ENCODE data around the gene DDX27. TPM values are rescaled to one million over a fixed set of nuclear protein-coding genes. Genes with fewer than 3 reads are reported as not detected.
"Not testable (repeated sequence)": the region's sequence is repeated elsewhere in the genome, so short reads cannot be mapped to it uniquely, and the experiment has no call there.

The DDX27 gene
- total RNA-seq, 2 experiments from 2014 or later, result 38.3 to 38.6 TPM

DNA sequence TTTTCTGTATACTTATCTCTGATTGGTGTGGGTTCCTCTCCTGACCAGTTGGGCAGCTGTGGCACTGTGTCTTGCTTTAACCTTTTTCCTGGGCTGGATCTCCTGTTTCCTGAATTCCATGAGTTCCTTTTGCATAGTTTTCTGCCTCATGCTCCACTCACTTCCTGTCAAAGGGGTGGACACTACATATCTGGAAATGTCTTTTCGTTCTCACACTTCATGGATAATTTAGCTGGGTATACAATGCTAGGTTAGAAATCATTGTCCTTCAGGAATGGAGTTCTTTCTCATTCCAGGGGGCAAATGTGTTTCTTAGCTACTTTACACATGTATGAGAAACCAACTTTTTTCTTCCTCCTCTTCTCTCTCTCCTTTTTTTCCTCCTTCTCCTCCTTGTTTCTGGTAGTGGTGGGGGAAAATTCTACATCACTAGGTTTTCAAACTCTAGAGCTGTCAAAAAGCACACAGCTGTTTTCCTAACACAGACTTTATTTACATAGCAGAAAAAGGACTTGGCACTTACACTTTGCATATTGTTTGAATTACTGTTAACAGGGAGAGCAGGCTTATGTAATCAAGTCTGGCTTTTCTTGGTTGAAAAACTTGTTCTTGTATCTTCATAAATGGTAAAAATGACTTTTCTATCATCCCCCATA lies 9.0 kb upstream of the DDX27 start:
- ChIA-PET POLR2A (no interaction called here), CTCF (interaction anchor here (0.7 kb wide), 1 partner anchor 77 kb away, joined by 4 read pairs; no protein-coding TSS in a partner anchor)
- DNase-seq (no peak), ATAC-seq (no peak)
- H3K4me3 Mint-ChIP-seq, result no peak overlapping the region
- no peaks in the 10 kb centered on the region for H3K27me3 Mint-ChIP-seq (ENCODE audit: low read depth)
- H3K9me3 Mint-ChIP-seq (ENCODE audit: insufficient read depth), result peaks cover 8% of the 10 kb centered on the region
- H3K27ac Mint-ChIP-seq, result no peak overlapping the region
- H3K36me3 Mint-ChIP-seq (ENCODE audit: low read depth), result peaks cover 2% of the 10 kb centered on the region
- H3K4me1 Mint-ChIP-seq (ENCODE audit: low read depth), result no peaks in the 10 kb centered on the region

DNA sequence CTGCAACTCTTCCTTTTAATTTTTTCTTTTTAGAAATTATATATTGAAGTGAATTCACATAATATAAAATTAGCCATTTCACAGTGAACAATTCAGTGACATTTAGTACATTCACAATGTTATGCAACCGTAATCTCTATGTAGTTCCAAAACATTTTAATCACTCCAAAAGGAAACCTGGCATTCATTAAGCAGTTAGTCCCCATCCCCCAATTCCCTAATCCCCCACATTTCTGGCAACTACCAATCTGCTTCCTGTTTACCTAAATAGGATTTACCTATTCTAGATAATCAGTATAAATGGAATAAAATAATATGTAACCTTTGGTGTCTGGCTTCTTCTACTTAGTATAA lies 8.5 kb upstream of the DDX27 start:
- no peak for ATAC-seq
- Mint-ChIP-seq H3K36me3 (ENCODE audit: low read depth) (peaks cover 2% of the 10 kb centered on the region), H3K4me1 (ENCODE audit: low read depth) (no peaks in the 10 kb centered on the region), H3K27ac (no peak overlapping the region), H3K27me3 (ENCODE audit: low read depth) (no peaks in the 10 kb centered on the region), H3K9me3 (ENCODE audit: insufficient read depth) (peaks cover 8% of the 10 kb centered on the region), H3K4me3 (no peak overlapping the region)
- no peak for DNase-seq
- ChIA-PET CTCF (interaction anchor here (0.7 kb wide), 1 partner anchor 78 kb away, joined by 4 read pairs; no protein-coding TSS in a partner anchor), POLR2A (no interaction called here)

DNA sequence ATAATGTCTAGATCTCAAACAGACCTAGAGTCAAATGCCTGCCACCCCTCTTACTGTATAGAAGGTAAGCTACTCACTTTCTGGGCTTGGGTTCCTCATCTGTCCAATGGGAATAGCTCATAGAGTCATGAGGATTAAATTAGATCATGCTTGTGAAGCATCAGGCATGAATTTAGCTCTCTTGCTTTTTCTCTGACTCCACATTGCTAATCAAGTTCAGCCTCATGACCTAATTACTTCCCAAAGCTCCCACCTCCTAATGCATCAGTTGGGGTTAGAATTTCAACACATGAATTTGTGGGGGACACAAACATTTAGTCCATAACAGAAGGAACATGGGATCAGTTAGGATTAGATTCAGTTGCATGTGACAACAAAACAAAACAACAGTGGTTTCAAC lies 4.6 kb upstream of the DDX27 start:
- no peak for DNase-seq
- Mint-ChIP-seq H3K9me3 (ENCODE audit: insufficient read depth) (peaks cover 8% of the 10 kb centered on the region), H3K27me3 (ENCODE audit: low read depth) (no peaks in the 10 kb centered on the region), H3K4me3 (no peak overlapping the region), H3K36me3 (ENCODE audit: low read depth) (peaks cover 2% of the 10 kb centered on the region), H3K4me1 (ENCODE audit: low read depth) (peaks cover 12% of the 10 kb centered on the region), H3K27ac (no peak overlapping the region)
- ATAC-seq, result no peak
- CTCF ChIA-PET, result interaction anchor here (0.8 to 6.0 kb wide), 3 partner anchors 35 to 108 kb away, joined by 3 to 185 read pairs (median 58); no protein-coding TSS in a partner anchor
- POLR2A ChIA-PET, result no interaction called here

DNA sequence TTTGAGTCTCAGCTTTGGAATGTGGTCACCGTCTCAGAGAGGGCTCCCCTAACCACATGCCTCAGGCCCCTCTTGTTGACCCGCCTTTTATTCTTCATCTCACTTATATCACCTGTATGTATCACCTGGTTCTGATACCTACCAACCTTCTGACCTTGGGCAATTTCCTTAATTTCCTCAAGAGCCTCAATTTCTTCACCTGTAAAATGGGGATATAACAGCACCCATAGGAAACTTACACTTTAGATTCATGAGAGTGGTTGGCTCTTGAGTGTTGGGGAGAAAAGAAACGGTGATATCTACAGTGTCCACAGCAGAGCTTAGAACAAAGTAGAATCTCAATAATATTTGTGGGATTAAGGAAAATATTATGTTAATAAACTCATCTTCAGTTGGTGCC lies 4.0 kb upstream of the DDX27 start:
- Mint-ChIP-seq H3K4me3 (no peak overlapping the region), H3K9me3 (ENCODE audit: insufficient read depth) (peaks cover 6% of the 10 kb centered on the region), H3K36me3 (ENCODE audit: low read depth) (peaks cover 2% of the 10 kb centered on the region), H3K27ac (no peak overlapping the region), H3K27me3 (ENCODE audit: low read depth) (no peaks in the 10 kb centered on the region), H3K4me1 (ENCODE audit: low read depth) (peaks cover 17% of the 10 kb centered on the region)
- ATAC-seq (no peak), DNase-seq (no peak)
- ChIA-PET CTCF (interaction anchor here (2.5 to 6.0 kb wide), 4 partner anchors 30 to 86 kb away, joined by 20 to 185 read pairs (median 42); no protein-coding TSS in a partner anchor), POLR2A (no interaction called here)

DNA sequence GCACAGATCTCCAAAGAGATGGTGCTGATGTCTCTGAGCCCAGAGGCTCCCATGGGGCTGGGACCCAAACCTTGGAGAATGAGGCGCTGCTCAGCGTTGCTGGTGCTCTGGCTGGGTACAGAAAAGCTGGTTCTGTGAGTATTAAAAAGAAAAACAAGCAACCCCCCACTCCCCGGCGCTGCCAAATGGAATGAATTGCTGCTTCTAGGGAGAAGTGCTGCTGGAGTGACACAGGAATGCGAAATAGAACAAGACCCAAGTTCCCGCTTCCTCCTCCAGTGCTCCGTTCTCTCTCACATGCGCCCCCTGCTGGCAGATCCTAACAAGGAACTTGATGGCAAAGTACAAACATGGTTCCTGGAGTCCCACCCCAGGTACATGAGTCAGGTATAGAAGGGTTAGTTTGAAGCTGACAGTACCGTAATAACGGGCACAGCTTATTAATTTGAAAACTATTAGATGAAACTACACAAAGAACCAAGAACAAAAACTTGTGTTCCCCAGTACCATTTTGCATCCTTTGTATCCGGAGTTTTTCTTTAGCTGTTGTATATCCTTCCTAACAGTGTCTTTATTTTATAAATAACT lies 2.1 kb upstream of the DDX27 start:
- CTCF ChIA-PET, result interaction anchor here (0.5 to 6.0 kb wide), 59 partner anchors 9 to 323 kb away, joined by 3 to 185 read pairs (median 5); partner anchors contain the start of genes CSE1L, STAU1 and ZNFX1
- Mint-ChIP-seq H3K9me3 (ENCODE audit: insufficient read depth) (no peaks in the 10 kb centered on the region), H3K4me1 (ENCODE audit: low read depth) (peaks cover 28% of the 10 kb centered on the region), H3K36me3 (ENCODE audit: low read depth) (peaks cover 12% of the 10 kb centered on the region), H3K27ac (no peak overlapping the region), H3K4me3 (peak overlapping the region; percentile 39), H3K27me3 (ENCODE audit: low read depth) (no peaks in the 10 kb centered on the region)
- DNase-seq (peak; percentile 95), ATAC-seq (peak; percentile 45)
- POLR2A ChIA-PET, result interaction anchor here (0.7 kb wide), 1 partner anchor 29 kb away, joined by 3 read pairs; the partner anchor contains the start of gene STAU1

GRCh38 chr20:49218739-49219090 lies 501 bp upstream of the DDX27 start:
- CTCF ChIA-PET, result interaction anchor here (1.0 to 6.0 kb wide), 3 partner anchors 12 to 83 kb away, joined by 3 to 185 read pairs (median 3); no protein-coding TSS in a partner anchor

DNA sequence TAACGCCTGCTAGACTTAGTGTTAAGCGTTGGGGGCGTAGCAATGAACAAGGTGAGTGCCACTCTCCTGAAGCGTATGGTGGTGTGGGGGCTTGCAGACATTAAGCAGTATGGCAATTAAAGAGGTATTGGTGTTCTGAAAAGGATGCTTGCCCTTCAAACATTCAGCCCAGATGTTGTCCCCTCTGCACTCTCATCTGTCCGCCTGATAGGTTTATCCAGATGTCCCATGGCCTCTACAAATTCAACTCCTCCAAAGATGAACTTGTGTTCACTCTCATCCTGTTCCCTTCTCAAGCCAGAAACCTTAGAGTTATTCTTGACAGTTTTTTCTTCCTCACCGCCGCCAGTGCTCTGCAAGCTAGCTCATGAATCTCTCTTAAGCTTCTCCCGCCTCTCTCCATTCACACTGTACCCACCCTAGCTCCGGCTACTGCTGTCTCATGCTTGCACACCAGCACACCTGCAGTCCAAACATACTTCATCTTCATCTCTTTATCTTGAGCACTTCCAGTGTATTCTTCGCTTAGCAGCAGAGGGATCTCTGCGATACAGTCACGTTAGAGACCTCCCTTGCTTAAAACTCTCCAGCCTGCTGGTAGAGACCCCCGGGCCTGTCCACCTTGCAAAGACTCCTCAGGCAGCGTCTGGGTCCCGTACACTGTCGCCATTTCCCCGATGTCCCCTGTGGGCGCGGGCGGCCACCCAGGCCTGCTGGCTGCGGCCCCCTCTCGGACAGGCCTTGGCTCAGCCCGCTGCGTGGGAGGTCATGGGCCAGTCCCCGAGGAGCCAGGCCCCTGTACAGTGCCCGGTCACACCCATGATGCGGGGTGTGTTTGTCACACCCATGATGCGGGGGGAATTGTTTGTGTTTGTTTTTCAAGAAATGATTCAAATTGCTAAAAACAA lies 962 bp downstream of the DDX27 start:
- ChIA-PET POLR2A (interaction anchor here (0.6 to 2.3 kb wide), 2 partner anchors 53 to 174 kb away, joined by 3 to 12 read pairs; partner anchors contain the start of gene CSE1L), CTCF (interaction anchor here (1.2 kb wide), 1 partner anchor 13 kb away, joined by 3 read pairs; no protein-coding TSS in a partner anchor)
- DNase-seq (no peak), ATAC-seq (no peak)
- Mint-ChIP-seq H3K27me3 (ENCODE audit: low read depth) (no peaks in the 10 kb centered on the region), H3K9me3 (ENCODE audit: insufficient read depth) (no peaks in the 10 kb centered on the region), H3K27ac (peak overlapping the region; percentile 96), H3K4me3 (peak overlapping the region; percentile 90), H3K4me1 (ENCODE audit: low read depth) (peaks cover 28% of the 10 kb centered on the region), H3K36me3 (ENCODE audit: low read depth) (peaks cover 34% of the 10 kb centered on the region)

More at GRCh38 chr20:49218739-49219090, 501 bp upstream of the DDX27 start:
- peaks cover 28% of the 10 kb centered on the region for H3K4me1 Mint-ChIP-seq (ENCODE audit: low read depth)
- H3K4me3 Mint-ChIP-seq, result peak overlapping the region; percentile 90
- H3K9me3 Mint-ChIP-seq (ENCODE audit: insufficient read depth); H3K27me3 Mint-ChIP-seq (ENCODE audit: low read depth): not testable (repeated sequence)
- DNase-seq, result peak; percentile 41
- H3K27ac Mint-ChIP-seq, result peak overlapping the region; percentile 96
- POLR2A ChIA-PET, result interaction anchor here (0.6 to 2.3 kb wide), 5 partner anchors 30 to 172 kb away, joined by 3 to 12 read pairs (median 3); partner anchors contain the start of gene CSE1L
- ATAC-seq, result peak; percentile 22
- peaks cover 21% of the 10 kb centered on the region for H3K36me3 Mint-ChIP-seq (ENCODE audit: low read depth)

GRCh38 chr20:49225896-49226295 lies 6.7 kb downstream of the DDX27 start:
- peaks cover 69% of the 10 kb centered on the region for H3K36me3 Mint-ChIP-seq (ENCODE audit: low read depth)
- POLR2A ChIA-PET, result no interaction called here
- no peak for DNase-seq

DNA sequence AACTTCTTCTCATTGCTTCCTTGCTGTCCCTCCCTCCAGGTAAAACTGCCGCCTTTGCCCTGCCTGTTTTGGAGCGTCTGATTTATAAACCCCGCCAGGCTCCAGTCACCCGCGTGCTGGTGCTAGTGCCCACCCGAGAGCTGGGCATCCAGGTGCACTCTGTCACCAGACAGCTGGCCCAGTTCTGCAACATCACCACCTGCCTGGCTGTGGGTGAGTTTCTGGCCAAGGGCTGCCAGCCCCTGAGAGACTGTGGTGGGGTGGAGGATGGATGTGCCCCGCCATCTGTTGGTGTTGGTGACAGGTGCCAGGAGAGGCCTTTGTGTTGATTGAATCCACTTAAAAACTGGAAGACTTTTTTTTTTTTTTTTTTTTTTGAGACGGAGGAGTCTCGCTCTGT lies 9.5 kb downstream of the DDX27 start:
- Mint-ChIP-seq H3K27ac (peak overlapping the region; percentile 30), H3K27me3 (ENCODE audit: low read depth) (no peaks in the 10 kb centered on the region), H3K4me3 (no peak overlapping the region), H3K9me3 (ENCODE audit: insufficient read depth) (no peaks in the 10 kb centered on the region), H3K36me3 (ENCODE audit: low read depth) (peaks cover 59% of the 10 kb centered on the region), H3K4me1 (ENCODE audit: low read depth) (peaks cover 14% of the 10 kb centered on the region)
- ChIA-PET CTCF (interaction anchor here (4.2 kb wide), 1 partner anchor 12 kb away, joined by 18 read pairs; no protein-coding TSS in a partner anchor), POLR2A (no interaction called here)
- ATAC-seq (no peak), DNase-seq (no peak)

More at GRCh38 chr20:49225896-49226295, 6.7 kb downstream of the DDX27 start:
- CTCF ChIA-PET, result no interaction called here
- Mint-ChIP-seq H3K4me3 (no peak overlapping the region), H3K27me3 (ENCODE audit: low read depth) (no peaks in the 10 kb centered on the region), H3K4me1 (ENCODE audit: low read depth) (peaks cover 13% of the 10 kb centered on the region), H3K27ac (no peak overlapping the region), H3K9me3 (ENCODE audit: insufficient read depth) (no peaks in the 10 kb centered on the region)
- ATAC-seq, result no peak

GRCh38 chr20:49229381-49229780 lies 10.2 kb downstream of the DDX27 start:
- peaks cover 58% of the 10 kb centered on the region for H3K36me3 Mint-ChIP-seq (ENCODE audit: low read depth)
- no peak overlapping the region for H3K4me3 Mint-ChIP-seq
- H3K27me3 Mint-ChIP-seq (ENCODE audit: low read depth), result no peaks in the 10 kb centered on the region
- CTCF ChIA-PET, result interaction anchor here (4.2 kb wide), 1 partner anchor 13 kb away, joined by 18 read pairs; no protein-coding TSS in a partner anchor
- no peak for ATAC-seq
- H3K9me3 Mint-ChIP-seq (ENCODE audit: insufficient read depth), result no peaks in the 10 kb centered on the region
- H3K27ac Mint-ChIP-seq, result no peak overlapping the region
- H3K4me1 Mint-ChIP-seq (ENCODE audit: low read depth), result peaks cover 14% of the 10 kb centered on the region
- DNase-seq, result no peak
- POLR2A ChIA-PET, result no interaction called here

DNA sequence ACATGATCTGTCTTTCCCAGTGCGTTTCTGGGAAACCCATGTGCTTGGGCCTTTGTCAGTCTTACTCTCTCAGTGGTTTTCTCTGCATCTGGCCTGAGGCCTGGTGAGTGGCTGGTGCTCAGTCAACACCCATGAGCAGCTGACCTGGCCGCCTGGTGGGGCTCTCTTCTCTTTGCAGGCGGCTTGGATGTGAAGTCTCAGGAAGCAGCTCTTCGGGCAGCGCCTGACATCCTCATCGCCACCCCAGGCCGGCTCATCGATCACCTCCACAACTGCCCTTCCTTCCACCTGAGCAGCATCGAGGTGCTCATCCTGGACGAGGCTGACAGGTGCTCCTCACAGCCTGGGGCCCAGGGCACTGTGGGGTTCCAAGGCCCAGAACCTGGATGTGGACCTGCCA lies 10.8 kb downstream of the DDX27 start:
- ChIA-PET CTCF (interaction anchor here (4.2 kb wide), 1 partner anchor 13 kb away, joined by 18 read pairs; no protein-coding TSS in a partner anchor), POLR2A (no interaction called here)
- DNase-seq (no peak), ATAC-seq (no peak)
- Mint-ChIP-seq H3K4me3 (no peak overlapping the region), H3K9me3 (ENCODE audit: insufficient read depth) (no peaks in the 10 kb centered on the region), H3K4me1 (ENCODE audit: low read depth) (peaks cover 14% of the 10 kb centered on the region), H3K36me3 (ENCODE audit: low read depth) (peaks cover 58% of the 10 kb centered on the region), H3K27me3 (ENCODE audit: low read depth) (no peaks in the 10 kb centered on the region), H3K27ac (no peak overlapping the region)

Measured in activated CD8-positive, alpha-beta T cell treated with anti-CD3 and anti-CD28 coated beads, Interleukin-2, amount 10 ng/mL, durations not matched to agents 7 days and 5 days (primary cell).